ENCODE results near the gene NIF3L1.
A peak's percentile ranks its signal among the peaks of the same experiment; 100 is the strongest.
"Not testable (repeated sequence)": the region's sequence is repeated elsewhere in the genome, so short reads cannot be mapped to it uniquely, and the experiment has no call there.

Gene NIF3L1

DNA sequence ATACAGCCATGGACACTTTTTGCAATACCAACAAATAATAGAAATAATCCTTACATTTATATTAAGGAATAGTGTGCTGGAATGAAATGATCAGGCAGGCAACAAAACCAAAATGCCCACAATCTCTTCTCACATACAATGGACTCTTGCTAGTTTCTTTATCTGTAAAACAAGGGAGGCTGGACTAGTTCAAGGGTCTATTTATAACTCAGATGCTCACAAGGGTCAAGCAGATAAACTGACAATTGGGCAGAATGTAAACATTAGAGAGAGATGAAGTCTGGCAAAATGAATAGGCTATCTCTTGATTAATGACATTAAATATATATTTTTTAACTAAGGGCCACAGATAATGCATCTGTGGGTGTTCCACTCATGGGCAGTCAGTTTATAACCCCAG, 11.7 kb upstream of the NIF3L1 start:
- DNase-seq: no peak

DNA sequence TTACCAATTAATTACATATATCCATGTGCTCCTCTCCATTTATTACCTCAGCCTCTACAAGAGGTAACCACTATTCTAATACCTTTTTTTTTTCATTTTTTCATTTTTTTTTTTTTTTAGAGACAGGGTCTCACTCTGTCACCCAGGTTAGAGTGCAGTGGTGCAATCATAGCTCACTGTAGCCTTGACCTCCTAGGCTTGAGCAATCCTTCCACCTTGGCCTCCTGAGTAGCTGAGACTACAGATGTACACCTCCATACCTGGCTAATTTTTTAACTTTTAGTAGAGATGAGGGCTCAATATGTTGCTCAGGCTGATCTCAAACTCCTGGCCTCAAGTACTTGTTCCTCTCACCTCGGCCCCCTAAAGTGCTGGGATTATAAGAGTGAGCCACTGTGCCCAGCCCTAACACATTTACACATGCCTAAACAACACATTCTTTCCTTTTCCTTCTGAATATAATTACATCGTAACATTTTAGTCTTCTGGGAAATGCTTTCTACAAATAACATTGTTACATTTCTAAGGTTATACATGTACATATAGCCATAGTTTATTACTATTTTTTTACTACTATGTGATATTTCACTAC, 10.8 kb upstream of the NIF3L1 start:
- DNase-seq: no peak

DNA sequence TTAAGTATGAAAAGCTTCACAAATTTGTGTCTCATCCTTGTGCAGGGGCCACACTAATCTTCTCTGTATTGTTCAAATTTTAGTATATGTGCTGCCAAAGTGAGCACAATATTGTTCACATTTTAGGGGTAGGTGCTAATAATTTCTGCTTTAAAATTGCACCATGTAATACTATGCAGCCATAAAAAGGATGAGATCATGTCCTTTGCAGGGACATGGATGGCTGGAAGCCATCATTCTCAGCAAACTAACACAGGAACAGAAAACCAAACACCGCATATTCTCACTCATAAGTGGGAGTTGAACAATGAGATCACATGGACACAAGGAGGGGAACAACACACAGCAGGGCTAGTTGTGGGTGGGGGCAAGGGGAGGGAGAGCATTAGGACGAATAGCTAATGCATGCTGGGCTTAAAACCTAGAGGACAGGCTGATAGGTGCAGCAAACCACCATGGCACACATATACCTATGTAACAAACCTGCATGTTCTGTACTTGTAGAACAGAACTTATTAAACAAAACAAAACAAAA, 7.4 kb upstream of the NIF3L1 start:
- not testable (repeated sequence) for DNase-seq

DNA sequence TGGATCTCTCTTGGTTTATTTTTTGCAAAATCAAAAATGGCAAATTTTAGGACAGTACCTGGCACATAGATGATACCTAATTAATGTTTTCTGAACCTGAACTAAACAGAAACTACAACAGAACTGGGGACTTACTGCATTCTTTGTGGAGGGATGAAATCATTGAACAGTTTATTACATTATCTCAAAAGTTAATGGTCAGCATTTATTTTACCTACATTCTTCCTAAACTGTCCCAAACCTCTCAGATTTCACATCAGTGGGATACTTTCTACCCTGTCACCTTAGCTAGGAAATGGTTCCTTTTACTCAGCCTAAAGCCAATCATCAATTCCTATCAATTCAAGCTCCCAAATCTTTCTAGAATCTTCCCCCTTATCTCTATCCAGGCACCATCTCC, 10.3 kb downstream of the NIF3L1 start:
- no peak for DNase-seq

DNA sequence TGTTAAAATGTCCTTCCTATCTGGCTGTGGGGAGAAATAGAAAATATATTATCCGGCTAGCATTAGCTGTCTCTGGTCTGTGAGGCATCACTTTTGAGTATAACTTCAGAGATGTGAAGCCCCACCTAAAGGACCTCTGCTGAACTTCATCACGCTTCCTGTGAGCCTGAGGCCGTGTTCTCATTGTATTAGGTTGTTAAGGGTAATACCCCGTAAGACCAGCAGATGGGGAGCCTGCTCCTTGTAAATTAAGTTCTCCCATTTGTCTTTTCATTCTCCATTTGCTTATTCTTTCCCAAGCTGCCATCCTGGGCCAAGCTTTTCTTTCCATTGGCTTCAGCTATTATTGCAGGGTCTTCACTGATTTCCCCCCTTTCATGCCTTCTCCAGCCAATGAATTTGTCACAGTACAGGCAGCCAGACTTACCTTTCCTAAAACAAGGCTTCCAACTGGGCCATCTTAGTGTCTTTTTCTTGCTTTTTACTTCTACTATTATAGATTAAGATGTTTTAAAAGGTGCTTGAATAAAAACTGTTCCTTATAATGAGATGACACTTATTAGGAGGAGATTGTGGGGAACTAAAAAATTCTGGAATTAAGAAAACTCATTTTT, 12.4 kb downstream of the NIF3L1 start:
- DNase-seq: peak; percentile 87

DNA sequence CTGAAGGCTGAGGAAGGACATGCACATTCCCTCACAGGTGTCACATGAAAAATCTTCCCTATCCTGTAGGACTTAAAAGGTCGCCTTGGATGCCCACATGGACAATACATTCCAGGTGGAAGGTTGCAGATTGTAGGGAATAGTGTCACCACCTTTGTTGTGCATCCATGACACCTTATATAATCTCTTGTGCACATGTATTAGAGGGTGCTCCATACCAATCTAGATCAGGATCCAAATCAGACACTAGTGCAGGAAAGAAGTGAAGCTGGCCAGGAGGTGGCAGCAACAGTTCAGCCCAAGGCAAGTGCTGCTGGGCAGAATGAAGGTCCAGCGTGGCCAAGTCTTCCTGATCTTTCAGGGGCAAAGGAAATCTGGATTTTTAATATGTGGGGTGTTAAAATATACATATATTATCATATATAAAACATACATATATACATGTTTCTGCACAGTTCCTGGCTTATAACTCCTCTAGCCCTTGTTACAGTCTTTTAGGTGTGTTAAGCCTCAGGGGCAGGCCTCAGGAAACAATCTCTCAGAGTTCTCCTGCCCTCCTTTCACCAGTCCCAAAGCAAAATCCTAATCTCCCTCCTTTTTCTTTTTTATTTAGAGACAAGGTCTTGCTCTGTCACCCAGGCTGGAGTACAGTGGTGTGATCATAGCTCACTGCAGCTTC, 16.6 kb downstream of the NIF3L1 start:
- peak; percentile 68 for DNase-seq

DNA sequence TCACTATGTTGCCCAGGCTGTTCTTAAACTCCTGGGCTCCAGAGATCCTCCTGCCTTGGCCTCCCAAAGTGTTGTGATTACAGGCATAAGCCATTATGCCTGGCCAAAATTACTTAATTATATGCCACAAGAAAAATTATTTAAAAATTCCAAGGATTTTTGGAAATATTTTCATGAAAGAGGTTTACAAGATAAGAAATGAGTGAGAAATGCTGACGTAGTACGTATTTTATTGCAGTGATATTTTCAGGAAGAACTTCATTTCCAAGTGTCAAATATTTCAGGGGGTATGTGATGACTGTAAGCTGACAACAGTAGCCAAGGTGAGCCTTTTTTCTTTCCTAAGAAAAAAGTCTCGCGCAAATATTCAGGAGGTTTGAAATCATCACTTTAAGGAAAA, 20.8 kb downstream of the NIF3L1 start:
- no peak for DNase-seq

DNA sequence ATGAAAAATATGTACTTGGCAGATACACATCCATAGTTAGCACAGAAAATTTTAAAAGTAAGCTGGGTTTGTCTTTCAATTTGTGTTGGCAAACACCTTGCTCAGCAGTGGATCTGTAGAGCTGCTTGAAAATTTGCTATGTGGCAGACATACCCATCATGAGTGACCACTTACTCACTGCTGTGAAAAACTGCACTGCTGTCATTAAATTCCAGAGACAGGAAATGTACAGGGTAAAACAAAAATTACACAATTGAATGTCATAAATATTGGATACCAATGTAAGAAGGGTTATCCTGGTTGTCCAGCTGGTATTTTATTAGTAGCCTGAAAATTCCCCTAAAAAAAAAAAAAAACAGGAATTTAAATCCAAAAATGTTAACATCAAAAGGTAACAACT, 24.5 kb downstream of the NIF3L1 start:
- DNase-seq: peak; percentile 83

DNA sequence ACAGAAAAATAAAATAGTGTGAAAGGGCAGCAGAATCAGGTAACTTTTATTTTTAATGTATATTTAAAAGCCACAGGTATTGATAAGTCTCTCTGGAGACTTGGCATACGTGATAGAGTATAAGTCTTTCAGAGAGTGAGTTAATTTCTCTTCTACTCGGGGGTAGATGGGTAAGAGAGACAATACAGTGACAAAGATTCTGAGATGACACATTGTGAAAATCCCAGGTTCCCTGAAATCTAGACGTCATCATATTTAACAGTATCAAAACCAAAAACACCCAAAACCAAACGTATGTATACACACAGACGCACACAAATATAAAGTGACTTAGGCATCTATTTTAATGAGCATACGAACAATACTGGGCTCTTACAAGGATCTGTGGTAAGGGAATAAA, 33.3 kb downstream of the NIF3L1 start:
- DNase-seq: no peak

DNA sequence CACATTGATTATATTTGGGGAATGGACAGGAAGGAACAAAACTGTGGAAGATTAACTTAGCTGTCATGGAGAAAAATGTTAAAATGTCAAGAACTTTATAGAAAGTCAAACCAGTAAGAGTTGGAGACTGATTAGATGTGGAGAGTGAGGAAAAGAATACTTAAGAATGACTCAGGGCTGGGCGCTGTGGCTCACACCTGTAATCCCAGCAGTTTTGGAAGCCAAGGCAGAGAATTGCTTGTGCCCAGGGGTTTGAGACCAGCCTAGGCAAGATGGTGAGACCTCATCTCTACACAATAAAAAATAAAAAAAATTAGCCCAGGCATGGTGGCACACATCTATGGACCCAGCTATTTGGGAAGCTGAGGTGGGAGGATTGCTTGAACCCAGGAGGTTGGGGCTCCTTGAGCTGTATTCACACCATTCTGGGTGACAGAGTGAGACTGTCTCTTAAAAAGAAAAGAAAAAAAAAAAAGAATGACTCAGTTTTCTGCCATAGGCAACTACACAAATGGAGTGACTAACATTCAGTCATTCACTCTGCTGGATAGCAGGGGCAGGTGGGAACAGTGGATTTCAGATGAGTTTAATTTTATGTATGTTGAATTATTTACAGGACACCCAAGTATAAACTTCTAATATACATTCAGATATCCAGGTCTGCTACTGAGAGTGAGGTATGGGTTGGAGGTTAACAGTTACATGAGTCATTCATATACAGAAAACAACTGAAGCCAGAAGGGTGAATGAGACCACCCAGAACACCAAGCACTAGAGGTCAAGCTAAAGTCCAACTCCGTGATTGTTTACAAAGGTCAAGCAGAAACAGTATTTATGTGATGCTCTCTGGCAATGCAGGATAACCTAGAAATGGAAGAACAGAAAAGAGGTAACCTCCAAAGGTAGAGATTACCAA, 40.4 kb downstream of the NIF3L1 start:
- peak; percentile 22 for DNase-seq

DNA sequence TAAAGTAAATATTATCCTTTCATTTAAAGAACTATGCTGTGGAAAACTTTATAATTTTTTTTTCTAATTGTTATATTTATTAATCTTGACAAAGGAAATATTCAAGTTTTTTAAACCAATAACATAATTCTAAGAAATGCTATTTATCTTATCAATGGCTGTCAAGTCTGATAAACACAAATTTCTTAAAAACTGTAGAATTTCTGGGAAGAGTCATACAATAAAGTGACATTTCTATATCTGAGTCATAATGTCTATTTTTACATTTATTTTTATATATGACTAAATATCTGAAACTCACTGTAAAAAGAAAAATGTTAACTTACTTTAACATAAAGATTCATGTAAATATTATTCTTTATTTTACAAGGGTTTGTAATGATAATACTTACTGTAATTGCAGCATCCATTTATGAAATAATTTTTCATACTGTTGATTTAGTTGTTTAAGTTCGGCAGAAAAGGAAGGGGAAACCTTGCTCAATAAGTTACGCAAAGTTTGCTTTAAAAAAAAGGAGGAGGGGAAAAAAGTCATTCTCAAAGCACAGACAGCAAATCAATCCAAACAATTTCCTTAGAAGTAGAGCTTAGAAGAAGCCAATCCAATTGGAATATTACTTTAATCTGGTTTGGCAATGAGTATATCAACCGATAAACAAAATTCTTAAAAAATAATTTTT, 41.9 kb downstream of the NIF3L1 start:
- DNase-seq: no peak

DNA sequence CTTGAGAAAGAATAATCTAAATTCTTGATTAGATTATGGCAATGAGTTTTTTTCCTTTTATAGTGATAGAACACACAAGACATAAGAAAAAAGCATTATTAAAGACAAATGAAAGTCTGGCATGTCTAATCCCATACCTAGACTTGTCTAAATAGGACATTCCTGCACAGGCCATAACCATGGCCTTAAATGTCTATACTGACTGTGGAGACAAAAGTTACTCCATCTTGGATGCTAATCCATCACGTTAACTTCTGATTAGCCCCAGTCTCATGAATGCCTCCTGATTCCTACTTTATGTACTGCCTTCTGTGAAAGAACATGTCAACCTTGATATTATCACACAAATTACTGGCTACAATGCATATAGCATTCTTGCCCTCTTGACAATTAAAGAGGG, 50.7 kb downstream of the NIF3L1 start:
- DNase-seq: no peak

DNA sequence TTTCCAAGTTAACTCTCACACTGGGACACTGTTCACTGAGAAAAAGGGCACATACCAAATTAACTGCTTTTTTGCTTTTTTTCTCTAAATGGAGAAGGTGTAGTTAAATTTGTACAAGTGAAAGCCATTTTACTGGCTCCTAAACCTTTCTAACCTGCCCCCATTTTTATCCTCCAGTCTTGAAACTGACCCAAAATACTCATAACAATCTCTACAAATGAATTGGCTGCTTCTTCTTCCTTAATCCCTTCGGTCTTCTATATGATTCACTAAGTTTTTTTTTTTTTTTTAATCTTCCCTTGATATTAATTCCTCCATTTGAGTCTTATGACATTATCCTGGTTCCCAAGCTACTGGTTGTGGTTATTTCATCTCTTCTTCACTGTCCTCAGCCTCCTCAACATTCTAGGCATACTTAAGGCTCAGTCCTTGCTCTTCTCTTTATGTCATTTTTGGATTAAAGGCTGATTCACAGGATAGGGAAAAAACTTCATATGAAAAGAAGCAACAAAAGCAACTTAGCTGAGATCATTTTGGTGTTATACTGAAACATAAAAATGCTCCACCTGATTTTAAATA, 54.4 kb downstream of the NIF3L1 start:
- DNase-seq: no peak

DNA sequence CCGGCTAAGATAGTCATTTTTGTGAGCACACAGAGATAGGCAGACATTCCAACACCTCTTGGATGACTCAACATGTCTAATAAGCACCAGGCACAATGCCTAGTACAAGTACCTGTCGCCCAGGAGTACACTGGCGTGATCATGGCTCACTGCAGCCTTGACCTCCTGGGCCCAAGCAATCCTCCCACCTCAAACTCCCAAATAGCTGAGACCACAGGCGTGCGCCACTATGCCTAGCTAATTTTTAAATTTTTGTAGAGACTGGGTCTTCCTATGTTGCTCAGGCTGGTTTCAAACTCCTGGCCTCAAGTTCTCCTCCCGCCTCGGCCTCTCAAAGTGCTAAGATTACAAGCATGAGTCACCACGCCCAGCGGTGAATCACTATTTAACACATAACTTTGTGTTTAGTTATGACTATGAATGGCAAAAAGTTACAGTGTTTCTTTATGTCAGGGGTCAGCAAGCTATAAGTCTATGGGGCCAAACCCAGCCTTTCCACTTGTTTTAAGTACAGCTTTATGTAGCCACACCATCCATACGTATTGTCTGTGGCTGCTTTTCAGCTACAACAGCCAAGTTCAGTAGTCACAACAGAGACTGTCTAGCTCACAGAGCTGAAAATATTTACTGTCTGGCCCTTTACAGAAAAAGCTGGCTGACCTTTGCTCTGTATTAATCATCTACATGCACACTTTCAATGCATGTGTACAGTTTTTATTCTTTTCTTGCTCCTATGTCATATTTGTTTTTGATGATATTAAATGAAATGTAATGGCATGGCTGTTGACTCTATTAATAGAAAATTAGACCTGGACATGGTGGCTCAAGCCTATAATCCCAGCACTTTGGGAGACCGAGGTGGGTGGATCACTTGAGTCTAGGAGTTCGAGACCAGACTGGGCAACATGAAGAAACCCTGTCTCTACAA, 55.6 kb downstream of the NIF3L1 start:
- DNase-seq: peak; percentile 93

DNA sequence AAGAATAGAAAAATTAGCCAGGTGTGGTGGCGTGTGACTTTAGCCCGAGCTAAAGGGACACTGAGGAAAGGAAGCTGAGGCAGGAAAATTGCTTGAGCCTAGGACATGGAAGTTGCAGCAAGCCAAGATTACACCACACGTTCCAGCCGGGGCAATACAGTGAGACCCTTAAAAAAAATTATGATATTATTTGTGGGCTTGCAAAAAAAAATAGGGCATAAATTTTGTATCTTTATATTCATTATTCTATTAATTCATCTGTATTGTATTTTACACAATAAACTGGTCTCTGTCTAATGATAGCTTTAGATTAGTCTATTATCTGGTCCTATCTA, 56.2 kb downstream of the NIF3L1 start:
- DNase-seq: no peak

DNA sequence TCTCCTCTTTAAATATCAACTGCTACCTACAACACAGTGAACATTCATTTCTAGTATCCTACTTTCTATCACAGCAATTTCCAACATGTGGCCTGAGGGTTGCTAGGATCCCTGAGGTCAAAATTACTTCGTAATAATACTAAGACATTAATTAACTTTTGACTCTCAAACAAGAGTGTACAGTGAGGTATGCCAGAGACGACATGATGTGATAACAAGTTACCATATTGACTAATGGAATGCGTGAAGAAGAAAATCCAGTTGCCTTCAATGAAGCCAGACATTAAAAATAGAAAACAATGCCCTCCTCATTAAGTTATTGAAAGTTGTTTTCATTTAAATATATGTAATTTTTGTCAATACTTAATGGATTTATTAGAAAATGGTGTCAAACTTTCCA, 61.2 kb downstream of the NIF3L1 start:
- DNase-seq: no peak

Measured in EL (cell line).